ENCODE results near the gene LANCL1. TPM values are rescaled to one million over a fixed set of nuclear protein-coding genes. Genes with fewer than 3 reads are reported as not detected.
"Not testable (repeated sequence)": the region's sequence is repeated elsewhere in the genome, so short reads cannot be mapped to it uniquely, and the experiment has no call there.

The LANCL1 gene
- total RNA-seq, 3 donors from 2014 or later = 30.5 to 44.2 (median 43.7) TPM

GRCh38 chr2:210454336-210454735 is 22.2 kb downstream of the LANCL1 start:
- peaks cover 0 to 6% of the 10 kb centered on the region in 2 donors for H3K9me3 ChIP-seq
- intact Hi-C loops (cut with DNase I; ENCODE audit: low total_unique reads) = no loop called here
- no peaks in the 10 kb centered on the region for H3K4me1 ChIP-seq
- no peaks in the 10 kb centered on the region for H3K27me3 ChIP-seq
- no peak overlapping the region for H3K27ac ChIP-seq
- no peak overlapping the region for H3K4me3 ChIP-seq
- TF ChIP-seq CTCF (IDR thresholded peaks at IDR 0.05) (no peak), POLR2AphosphoS5 (IDR thresholded peaks at IDR 0.05) (no peak), POLR2A (IDR thresholded peaks at IDR 0.05) (no peak)
- H3K36me3 ChIP-seq = peaks cover 4% of the 10 kb centered on the region
- DNase-seq (ENCODE audit: low spot score in 2 of 2) = no peak

- no peaks in the 10 kb centered on the region for H3K4me1 ChIP-seq
- H3K36me3 ChIP-seq = peaks cover 4% of the 10 kb centered on the region
- intact Hi-C loops (cut with DNase I; ENCODE audit: low total_unique reads) = no loop called here
- DNase-seq (ENCODE audit: low spot score in 2 of 2) = no peak
- no peak overlapping the region for H3K4me3 ChIP-seq
- TF ChIP-seq CTCF (IDR thresholded peaks at IDR 0.05) = no peak
- no peak for TF ChIP-seq POLR2AphosphoS5 (IDR thresholded peaks at IDR 0.05)
- TF ChIP-seq POLR2A (IDR thresholded peaks at IDR 0.05) = no peak
- no peak overlapping the region for H3K27ac ChIP-seq
- H3K27me3 ChIP-seq = no peaks in the 10 kb centered on the region
- peaks cover 0 to 16% of the 10 kb centered on the region in 2 donors for H3K9me3 ChIP-seq
These were observed 24.4 kb downstream of the LANCL1 start for GRCh38 chr2:210452194-210452593.

GRCh38 chr2:210450942-210451341 is 25.6 kb downstream of the LANCL1 start:
- H3K9me3 ChIP-seq = peaks cover 0 to 23% of the 10 kb centered on the region in 2 donors
- intact Hi-C loops (cut with DNase I; ENCODE audit: low total_unique reads); H3K4me1 ChIP-seq; DNase-seq (ENCODE audit: low spot score in 2 of 2); H3K27me3 ChIP-seq; H3K4me3 ChIP-seq; H3K36me3 ChIP-seq; H3K27ac ChIP-seq: not testable (repeated sequence)

DNA sequence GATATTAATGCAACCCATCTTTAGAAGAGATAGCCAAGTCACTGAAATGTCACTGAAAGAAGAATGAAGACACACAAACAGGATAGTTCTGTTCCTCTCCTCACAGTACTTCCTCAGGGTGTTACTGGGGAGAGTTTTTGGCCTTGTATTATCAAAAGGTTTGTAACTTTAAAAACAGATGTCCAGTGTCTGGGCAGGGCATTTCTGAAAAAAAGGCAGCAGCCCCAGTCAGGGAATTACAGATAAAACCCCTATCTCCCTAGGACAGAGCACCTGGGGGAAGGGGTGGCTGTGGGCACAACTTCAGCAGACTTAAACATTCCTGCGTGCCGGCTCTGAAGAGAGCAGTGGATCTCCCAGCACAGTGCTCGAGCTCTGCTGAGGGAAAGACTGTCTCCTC is 30.8 kb downstream of the LANCL1 start:
- DNase-seq (ENCODE audit: low spot score in 2 of 2) = no peak

DNA sequence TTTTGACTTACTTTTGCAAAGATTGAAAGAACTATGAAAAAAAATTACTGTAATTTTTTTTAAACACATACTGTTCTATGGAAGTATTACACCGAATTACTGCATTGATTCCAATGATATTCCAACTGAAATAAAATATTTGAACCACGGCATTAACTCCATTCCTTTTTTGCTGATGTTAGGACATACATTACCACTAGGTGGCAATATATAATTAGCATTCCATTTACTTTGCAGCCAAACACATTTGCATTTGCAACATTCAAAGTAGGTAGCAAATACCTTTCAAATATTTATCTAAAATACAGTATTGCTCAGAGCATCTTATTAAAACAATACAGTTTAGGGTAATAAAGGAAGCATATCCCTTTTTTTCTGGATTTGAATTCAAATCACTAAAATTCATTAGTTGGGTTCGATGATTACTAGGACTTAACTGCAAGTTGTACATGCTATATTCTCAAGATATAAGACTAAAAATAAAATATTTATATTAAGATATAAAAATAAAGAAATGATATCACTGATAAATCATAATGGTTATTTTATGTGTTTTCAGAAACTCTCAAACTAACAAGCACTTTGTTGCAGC is 31.3 kb downstream of the LANCL1 start:
- no peak for DNase-seq (ENCODE audit: low spot score in 2 of 2)
- TF ChIP-seq CTCF (IDR thresholded peaks at IDR 0.05) (peak in 2 of 3 donors; percentile 21 to 53), POLR2AphosphoS5 (IDR thresholded peaks at IDR 0.05) (no peak), POLR2A (IDR thresholded peaks at IDR 0.05) (no peak)
- H3K4me3 ChIP-seq = no peak overlapping the region

More for the DNA sequence above, 30.8 kb downstream of the LANCL1 start:
- no peaks in the 10 kb centered on the region for H3K27me3 ChIP-seq
- H3K27ac ChIP-seq = no peak overlapping the region
- no peak overlapping the region for H3K4me3 ChIP-seq
- H3K36me3 ChIP-seq = no peaks in the 10 kb centered on the region
- H3K4me1 ChIP-seq = no peaks in the 10 kb centered on the region
- intact Hi-C loops (cut with DNase I; ENCODE audit: low total_unique reads) = no loop called here
- peaks cover 0 to 19% of the 10 kb centered on the region in 2 donors for H3K9me3 ChIP-seq
- TF ChIP-seq POLR2AphosphoS5 (IDR thresholded peaks at IDR 0.05) = no peak
- no peak for TF ChIP-seq CTCF (IDR thresholded peaks at IDR 0.05)
- TF ChIP-seq POLR2A (IDR thresholded peaks at IDR 0.05) = no peak

More for the DNA sequence above, 31.3 kb downstream of the LANCL1 start:
- H3K36me3 ChIP-seq = no peaks in the 10 kb centered on the region
- H3K27ac ChIP-seq = no peak overlapping the region
- intact Hi-C loops (cut with DNase I; ENCODE audit: low total_unique reads) = no loop called here
- no peaks in the 10 kb centered on the region for H3K27me3 ChIP-seq
- peaks cover 0 to 16% of the 10 kb centered on the region in 2 donors for H3K9me3 ChIP-seq
- no peaks in the 10 kb centered on the region for H3K4me1 ChIP-seq
